Hepatocyte (in vitro differentiated cells): ENCODE results near the gene TMEM25.

Experiments used
- EZH2 ChIP-seq: fragments of 200-600 bp; sonication (generic); IDR thresholded peaks from 2 replicates; pipeline ENCODE4 v1.6.1; 2016; ENCODE audit warnings: antibody characterized with exemption, mild to moderate bottlenecking, borderline replicate concordance
- EZH2phosphoT487 ChIP-seq: fragments of 200-600 bp; sonication (generic); IDR thresholded peaks from one replicate; pipeline ENCODE4 v1.6.1; 2018; ENCODE audit warnings: antibody characterized with exemption, mild to moderate bottlenecking, low read depth, moderate library complexity; ENCODE audit not compliant: unreplicated experiment, severe bottlenecking
- TF ChIP-seq, protein P1 (sequence below): fragments of 200-600 bp; sonication (generic); IDR thresholded peaks from 2 replicates; pipeline ENCODE4 v1.5.1; 2016; ENCODE audit warnings: antibody characterized with exemption, mild to moderate bottlenecking; ENCODE audit not compliant: poor library complexity

DNA sequence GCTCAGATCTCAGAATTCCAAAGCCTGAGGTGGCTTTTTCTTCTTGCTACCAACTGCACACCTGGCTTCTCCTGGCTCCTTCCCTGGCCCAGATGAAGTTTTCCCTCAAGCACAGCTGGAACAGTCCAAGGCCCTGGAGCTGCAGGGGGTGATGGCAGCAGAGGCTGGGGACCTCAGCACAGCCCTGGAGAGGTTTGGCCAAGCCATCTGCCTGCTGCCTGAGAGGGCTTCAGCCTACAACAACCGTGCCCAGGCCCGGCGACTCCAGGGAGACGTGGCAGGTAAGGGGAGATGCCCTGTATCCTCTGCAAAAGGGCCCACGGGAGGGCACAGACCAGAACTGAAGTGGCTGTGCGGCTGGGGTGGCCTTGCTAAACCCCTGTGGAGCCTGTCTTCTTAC, 2.5 kb upstream of the TMEM25 start:
- TF ChIP-seq, protein P1, sequence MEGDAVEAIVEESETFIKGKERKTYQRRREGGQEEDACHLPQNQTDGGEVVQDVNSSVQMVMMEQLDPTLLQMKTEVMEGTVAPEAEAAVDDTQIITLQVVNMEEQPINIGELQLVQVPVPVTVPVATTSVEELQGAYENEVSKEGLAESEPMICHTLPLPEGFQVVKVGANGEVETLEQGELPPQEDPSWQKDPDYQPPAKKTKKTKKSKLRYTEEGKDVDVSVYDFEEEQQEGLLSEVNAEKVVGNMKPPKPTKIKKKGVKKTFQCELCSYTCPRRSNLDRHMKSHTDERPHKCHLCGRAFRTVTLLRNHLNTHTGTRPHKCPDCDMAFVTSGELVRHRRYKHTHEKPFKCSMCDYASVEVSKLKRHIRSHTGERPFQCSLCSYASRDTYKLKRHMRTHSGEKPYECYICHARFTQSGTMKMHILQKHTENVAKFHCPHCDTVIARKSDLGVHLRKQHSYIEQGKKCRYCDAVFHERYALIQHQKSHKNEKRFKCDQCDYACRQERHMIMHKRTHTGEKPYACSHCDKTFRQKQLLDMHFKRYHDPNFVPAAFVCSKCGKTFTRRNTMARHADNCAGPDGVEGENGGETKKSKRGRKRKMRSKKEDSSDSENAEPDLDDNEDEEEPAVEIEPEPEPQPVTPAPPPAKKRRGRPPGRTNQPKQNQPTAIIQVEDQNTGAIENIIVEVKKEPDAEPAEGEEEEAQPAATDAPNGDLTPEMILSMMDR, result no peak
- no peak for TF ChIP-seq EZH2phosphoT487
- no peak for TF ChIP-seq EZH2
